GM21515 (cell line): ENCODE data around the gene P3R3URF.
A peak's percentile ranks its signal among the peaks of the same experiment; 100 is the strongest.
"Not testable (repeated sequence)": the region's sequence is repeated elsewhere in the genome, so short reads cannot be mapped to it uniquely, and the experiment has no call there.

ENCODE experiments used
- ATAC-seq: cut with Tn5 transposase; IDR thresholded peaks from one replicate; pipeline ENCODE4 v1.9.1; 2021; ENCODE audit not compliant: unreplicated experiment

The P3R3URF gene

DNA sequence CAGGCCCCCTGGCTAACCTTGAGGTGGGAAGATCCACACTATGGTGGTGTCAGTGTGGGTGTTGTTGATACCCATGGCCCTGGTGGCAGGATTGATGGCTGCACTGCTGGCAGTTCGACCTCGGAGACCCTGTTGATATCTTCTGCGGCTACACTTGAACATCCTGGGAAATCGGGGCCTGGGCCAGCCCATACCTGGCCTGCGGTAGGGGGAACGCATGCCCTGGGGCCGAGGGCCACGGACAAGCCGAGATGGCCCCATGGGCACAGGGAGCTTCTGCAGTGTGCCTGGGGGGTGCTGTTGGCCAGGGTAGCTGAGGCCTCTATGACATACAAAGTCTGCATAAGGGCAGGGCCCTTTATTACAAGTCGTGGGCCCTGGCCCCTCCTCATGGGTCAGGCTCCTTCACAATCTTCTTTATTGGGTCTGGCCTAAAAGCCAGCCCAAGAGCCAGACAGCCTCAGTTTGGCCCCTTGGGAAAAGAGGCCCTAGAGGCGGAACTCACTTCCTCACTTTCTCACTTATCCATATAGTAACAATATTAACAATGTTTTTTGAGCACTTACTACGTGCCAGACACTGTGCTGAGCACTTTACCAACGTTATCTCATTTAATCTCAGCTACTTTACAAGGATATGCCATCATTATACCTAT, at the start of gene P3R3URF:
Gene P3R3URF, minus strand, starts transcription at position 278 of the 655 bp plus-strand sequence. Its CDS starts 17 bp downstream, at position 261.
- ATAC-seq, result no peak

DNA sequence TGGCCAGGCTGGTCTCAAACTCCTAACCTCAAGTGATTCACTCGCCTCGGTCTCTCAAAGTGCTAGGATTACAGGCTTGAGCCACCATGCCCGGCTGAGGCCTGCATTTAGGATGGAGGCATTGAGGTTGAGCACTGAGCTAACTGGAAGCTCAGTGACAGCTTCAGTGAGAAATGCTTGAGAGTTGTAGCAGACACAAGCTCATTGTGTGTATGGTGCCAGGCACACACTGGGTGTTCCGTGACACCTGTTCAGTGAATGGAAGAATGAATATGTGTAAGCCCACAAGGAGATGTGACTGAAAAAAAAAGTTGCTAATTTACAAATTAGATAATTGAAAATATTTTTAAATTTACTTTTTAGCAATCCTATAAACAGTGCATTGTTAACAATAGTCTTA, 48.7 kb upstream of the P3R3URF start:
- ATAC-seq, result no peak

- ATAC-seq, result no peak
Measured at GRCh38 chr1:46223472-46223943, 47.2 kb upstream of the P3R3URF start.

DNA sequence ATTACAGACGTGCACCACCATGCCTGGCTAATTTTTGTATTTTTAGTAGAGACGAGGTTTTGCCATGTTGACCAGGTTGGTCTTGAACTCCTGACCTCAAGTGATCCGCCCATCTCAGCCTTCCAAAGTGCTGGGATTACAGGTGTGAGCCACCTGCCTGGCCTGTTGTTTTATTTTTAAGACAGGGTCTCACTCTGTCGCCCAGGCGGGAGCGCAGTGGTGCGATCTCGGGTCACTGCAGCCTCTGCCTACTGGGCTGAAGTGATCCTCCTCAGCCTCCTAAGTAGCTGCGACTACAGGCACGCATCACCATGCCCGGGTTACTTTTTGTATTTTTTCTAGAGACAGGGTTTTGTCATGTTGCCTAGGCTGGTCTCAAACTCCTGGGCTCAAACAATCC, 46.8 kb upstream of the P3R3URF start:
- ATAC-seq, result not testable (repeated sequence)

- ATAC-seq, result no peak
Measured at GRCh38 chr1:46221749-46222148, 45.5 kb upstream of the P3R3URF start.

- ATAC-seq, result no peak
Measured at GRCh38 chr1:46220808-46221207, 44.5 kb upstream of the P3R3URF start.

GRCh38 chr1:46219551-46220520, 43.5 kb upstream of the P3R3URF start:
- ATAC-seq, result no peak

DNA sequence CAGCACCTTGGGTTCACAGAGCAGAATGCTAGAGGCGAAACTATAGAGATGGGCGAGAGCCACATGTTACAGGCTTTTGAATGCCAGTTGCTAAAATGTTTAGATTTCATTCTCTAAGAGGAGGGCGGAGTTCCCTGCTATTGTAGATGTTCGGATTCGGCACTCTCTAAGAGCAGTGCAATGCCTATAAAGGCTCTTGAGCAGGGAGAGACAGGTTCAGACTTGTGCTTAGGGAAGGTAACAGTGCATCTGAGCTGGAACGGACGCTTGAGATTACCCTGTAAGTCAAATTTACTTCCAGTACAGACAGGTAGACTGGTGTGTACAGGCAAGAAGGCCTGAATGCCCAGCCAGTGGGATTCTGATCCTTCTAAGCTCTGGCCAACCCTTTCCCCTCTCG, 42.2 kb upstream of the P3R3URF start:
- ATAC-seq, result no peak

DNA sequence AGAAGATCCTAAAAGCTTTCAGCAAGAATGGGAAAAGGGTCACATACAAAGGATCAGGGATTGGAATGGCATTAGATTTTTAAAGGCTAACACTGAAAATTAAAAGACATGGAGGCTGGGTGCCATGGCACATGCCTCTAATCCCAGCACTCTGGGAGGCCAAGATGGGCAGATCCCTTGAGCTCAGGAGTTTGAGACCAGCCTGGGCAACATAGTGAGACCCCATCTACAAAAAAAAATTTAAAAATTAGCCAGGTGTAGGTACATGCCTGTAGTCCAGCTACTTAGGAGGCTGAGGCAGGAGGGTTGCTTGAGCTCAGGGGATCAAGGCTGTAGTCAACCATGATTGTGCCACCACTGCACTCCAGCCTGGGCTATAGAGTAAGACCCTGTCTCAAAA, 39.2 kb upstream of the P3R3URF start:
- ATAC-seq, result no peak

- ATAC-seq, result no peak
Measured at GRCh38 chr1:46211051-46211450, 34.8 kb upstream of the P3R3URF start.

GRCh38 chr1:46210561-46210960, 34.3 kb upstream of the P3R3URF start:
- no peak for ATAC-seq

GRCh38 chr1:46206399-46206798, 30.1 kb upstream of the P3R3URF start:
- no peak for ATAC-seq

- no peak for ATAC-seq
Measured at GRCh38 chr1:46205791-46206190, 29.5 kb upstream of the P3R3URF start.

- no peak for ATAC-seq
Measured at GRCh38 chr1:46205141-46205540, 28.9 kb upstream of the P3R3URF start.

DNA sequence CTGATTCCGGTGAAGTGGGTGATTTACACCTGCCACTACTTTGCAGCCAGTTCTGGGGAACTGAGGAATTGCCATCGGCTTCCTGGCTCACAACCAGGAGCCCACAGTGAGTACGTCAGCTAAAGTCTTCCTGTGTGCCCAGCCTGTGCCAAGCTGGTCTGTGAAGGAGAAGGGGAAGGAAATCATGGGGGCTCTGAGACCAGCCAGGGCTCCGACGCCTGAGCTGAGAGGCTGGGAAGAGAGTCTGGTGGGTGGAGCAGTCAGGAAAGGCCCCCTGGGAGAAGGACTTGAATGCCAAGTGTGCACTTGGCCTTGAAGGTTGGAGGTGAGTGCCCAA, 28.1 kb upstream of the P3R3URF start:
- no peak for ATAC-seq

DNA sequence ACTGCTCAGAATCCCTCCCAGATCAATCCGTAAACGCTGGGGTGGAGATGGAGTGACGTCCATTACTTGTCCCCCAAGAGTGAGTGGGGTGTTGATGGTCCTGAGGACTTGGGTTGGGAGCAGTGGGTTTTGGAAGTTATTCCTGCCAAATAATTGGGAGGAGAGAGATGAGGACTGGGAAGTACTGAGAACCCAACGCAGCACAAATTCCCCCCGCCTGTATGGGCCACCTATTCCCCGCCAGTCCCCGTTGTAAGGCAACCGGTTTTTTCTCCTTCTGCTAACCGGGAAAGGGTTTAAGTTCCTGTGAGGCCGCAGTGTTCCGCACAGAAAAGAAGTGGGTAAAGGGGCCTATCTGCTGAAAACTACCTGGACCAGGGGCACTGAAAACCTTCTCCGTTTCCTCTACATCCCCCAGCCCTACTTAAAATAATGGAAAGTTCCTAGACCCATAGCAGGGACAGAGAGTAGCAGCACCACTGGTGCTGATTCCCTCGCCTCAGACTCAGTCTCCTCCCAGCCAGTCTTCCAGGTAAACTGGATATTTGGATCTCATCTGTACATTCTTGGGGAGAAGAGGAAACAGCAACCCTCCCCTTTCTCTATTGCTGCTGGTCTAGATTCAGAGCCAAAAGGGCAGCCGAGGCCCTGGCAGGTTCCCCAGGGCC, 27.6 kb upstream of the P3R3URF start:
- no peak for ATAC-seq

DNA sequence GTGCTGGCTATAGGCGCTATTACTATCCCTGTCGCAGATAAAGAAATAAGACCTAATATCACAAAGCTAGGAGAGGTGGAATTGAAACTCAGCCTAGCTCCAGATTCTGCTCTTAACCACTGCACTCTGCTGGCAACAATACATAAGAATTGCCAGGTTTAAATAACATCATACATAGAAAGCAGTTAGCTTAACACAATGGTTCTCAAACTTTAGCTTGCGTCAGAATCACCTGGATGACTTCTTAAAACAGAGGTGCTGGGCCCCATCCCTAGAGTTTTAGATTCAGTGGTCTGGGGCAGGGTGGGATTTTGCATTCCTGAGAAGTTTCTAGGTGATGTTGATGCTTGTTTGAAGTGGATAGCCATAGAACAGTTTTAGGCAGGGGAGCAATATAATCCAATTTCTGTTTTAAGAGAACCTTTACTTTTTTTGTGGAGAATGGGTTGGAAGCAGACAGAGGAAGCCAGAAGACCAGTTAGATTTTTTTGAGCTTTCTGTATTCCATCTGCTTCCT, 23.0 kb upstream of the P3R3URF start:
- ATAC-seq, result no peak

GRCh38 chr1:46197964-46198811, 21.9 kb upstream of the P3R3URF start, which contains the start of gene POMGNT1:
Gene POMGNT1, minus strand, starts transcription at chr1:46198434. Its CDS starts 613 bp downstream, at chr1:46197821.
- ATAC-seq, result peak; percentile 91

GRCh38 chr1:46197560-46197963, 21.3 kb upstream of the P3R3URF start:
- no peak for ATAC-seq

GRCh38 chr1:46196609-46197008, 20.3 kb upstream of the P3R3URF start:
- ATAC-seq, result no peak
